ENCODE results near the gene GRIN2C.

Gene GRIN2C

GRCh38 chr17:74846621-74847020, 13.1 kb downstream of the GRIN2C start:
- Histone ChIP-seq H3K27me3 (ENCODE audit: control insufficient read depth in 1 of 2, insufficient read depth in 2 of 2, low read length in 2 of 2) (peaks cover 13 to 22% of the 10 kb centered on the region in 2 donors), H3K36me3 (ENCODE audit: control insufficient read depth in 1 of 2, insufficient read depth in 2 of 2, low read length in 2 of 2) (no peaks in the 10 kb centered on the region)

DNA sequence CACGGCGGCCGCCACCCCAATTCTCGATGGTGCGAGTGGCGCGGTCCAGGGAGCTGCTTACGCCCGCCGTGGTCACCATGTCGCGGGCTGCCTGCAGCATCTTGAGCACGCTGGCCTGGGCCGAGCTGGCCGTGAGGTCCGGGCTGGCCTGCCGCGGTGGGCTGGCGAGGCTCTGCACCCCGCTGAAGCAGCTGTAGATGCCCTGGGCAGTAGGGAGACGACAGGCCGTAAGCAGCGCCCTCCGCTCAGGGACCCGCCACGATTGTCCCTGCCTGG, 16.4 kb downstream of the GRIN2C start:
- H3K27ac ChIP-seq (ENCODE audit: low read depth, low read length): no peak overlapping the region
- H3K9me3 ChIP-seq (ENCODE audit: control insufficient read depth in 1 of 2, low read length in 2 of 2): no peaks in the 10 kb centered on the region
- peaks cover 0 to 3% of the 10 kb centered on the region in 2 donors for H3K36me3 ChIP-seq (ENCODE audit: control insufficient read depth in 1 of 2, insufficient read depth in 2 of 2, low read length in 2 of 2)
- H3K4me3 ChIP-seq (ENCODE audit: low read depth in 1 of 2, low read length in 2 of 2): no peak overlapping the region
- no peak overlapping the region for H3K9ac ChIP-seq (ENCODE audit: low read depth in 1 of 2, low read length in 2 of 2)
- peaks cover 0 to 6% of the 10 kb centered on the region in 2 donors for H3K27me3 ChIP-seq (ENCODE audit: control insufficient read depth in 1 of 2, insufficient read depth in 2 of 2, low read length in 2 of 2)
- H3K4me1 ChIP-seq (ENCODE audit: control insufficient read depth in 1 of 2, insufficient read depth in 2 of 2, low read length in 2 of 2): peaks cover 4 to 17% of the 10 kb centered on the region in 2 donors

More at GRCh38 chr17:74846621-74847020, 13.1 kb downstream of the GRIN2C start:
- Histone ChIP-seq H3K4me1 (ENCODE audit: control insufficient read depth in 1 of 2, insufficient read depth in 2 of 2, low read length in 2 of 2) (peaks cover 4 to 6% of the 10 kb centered on the region in 2 donors), H3K27ac (ENCODE audit: low read depth, low read length) (no peak overlapping the region), H3K9me3 (ENCODE audit: control insufficient read depth in 1 of 2, low read length in 2 of 2) (no peaks in the 10 kb centered on the region), H3K4me3 (ENCODE audit: low read depth in 1 of 2, low read length in 2 of 2) (no peak overlapping the region), H3K9ac (ENCODE audit: low read depth in 1 of 2, low read length in 2 of 2) (no peak overlapping the region)

GRCh38 chr17:74842599-74843351, 16.9 kb downstream of the GRIN2C start:
- H3K4me1 ChIP-seq (ENCODE audit: control insufficient read depth in 1 of 2, insufficient read depth in 2 of 2, low read length in 2 of 2): peaks cover 4 to 17% of the 10 kb centered on the region in 2 donors
- peak overlapping the region in 1 of 2 donors; percentile 18 for H3K9ac ChIP-seq (ENCODE audit: low read depth in 1 of 2, low read length in 2 of 2)
- H3K9me3 ChIP-seq (ENCODE audit: control insufficient read depth in 1 of 2, low read length in 2 of 2): no peaks in the 10 kb centered on the region
- H3K36me3 ChIP-seq (ENCODE audit: control insufficient read depth in 1 of 2, insufficient read depth in 2 of 2, low read length in 2 of 2): peaks cover 0 to 3% of the 10 kb centered on the region in 2 donors
- H3K27ac ChIP-seq (ENCODE audit: low read depth, low read length): no peak overlapping the region
- H3K4me3 ChIP-seq (ENCODE audit: low read depth in 1 of 2, low read length in 2 of 2): peak overlapping the region in 1 of 2 donors; percentile 40
- H3K27me3 ChIP-seq (ENCODE audit: control insufficient read depth in 1 of 2, insufficient read depth in 2 of 2, low read length in 2 of 2): peaks cover 0 to 6% of the 10 kb centered on the region in 2 donors

GRCh38 chr17:74842146-74842598, 17.5 kb downstream of the GRIN2C start:
- H3K4me1 ChIP-seq (ENCODE audit: control insufficient read depth in 1 of 2, insufficient read depth in 2 of 2, low read length in 2 of 2): peaks cover 4 to 17% of the 10 kb centered on the region in 2 donors
- H3K27me3 ChIP-seq (ENCODE audit: control insufficient read depth in 1 of 2, insufficient read depth in 2 of 2, low read length in 2 of 2): peaks cover 0 to 6% of the 10 kb centered on the region in 2 donors
- peaks cover 0 to 3% of the 10 kb centered on the region in 2 donors for H3K36me3 ChIP-seq (ENCODE audit: control insufficient read depth in 1 of 2, insufficient read depth in 2 of 2, low read length in 2 of 2)
- peak overlapping the region in 1 of 2 donors; percentile 40 for H3K4me3 ChIP-seq (ENCODE audit: low read depth in 1 of 2, low read length in 2 of 2)
- H3K9ac ChIP-seq (ENCODE audit: low read depth in 1 of 2, low read length in 2 of 2): no peak overlapping the region
- no peaks in the 10 kb centered on the region for H3K9me3 ChIP-seq (ENCODE audit: control insufficient read depth in 1 of 2, low read length in 2 of 2)
- H3K27ac ChIP-seq (ENCODE audit: low read depth, low read length): no peak overlapping the region

DNA sequence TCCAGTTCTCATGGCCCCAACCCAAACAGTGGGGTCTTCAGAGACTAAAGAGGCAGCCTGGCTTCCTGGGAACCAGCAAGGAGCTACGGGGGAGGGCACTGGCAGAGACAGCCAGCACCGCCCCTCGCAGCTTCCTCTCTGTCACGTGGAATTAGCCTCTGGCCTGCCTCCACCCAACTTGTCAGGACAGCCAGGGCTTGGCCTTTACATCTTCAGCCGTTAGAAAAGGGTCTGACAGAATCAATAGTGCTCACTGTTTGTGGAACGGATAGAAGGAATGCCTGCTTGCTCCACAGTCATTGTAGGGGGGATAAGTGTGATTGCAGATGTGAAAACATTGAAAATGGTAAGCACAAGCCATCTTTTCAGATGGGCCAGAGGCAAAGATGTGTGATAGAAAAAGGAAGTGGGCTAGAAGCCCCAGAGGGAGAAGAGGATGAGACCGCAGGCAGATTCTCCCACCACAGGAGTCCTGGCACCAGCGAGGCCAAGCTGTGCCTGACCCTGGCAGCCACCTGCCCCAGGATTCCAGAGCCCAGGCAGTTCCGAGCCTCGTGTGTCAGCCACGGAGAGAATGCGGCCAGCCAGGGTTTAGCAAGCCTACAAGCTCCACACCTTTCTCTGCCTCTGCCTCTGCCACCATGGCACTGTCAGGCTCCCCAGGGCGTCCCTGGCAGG, 18.6 kb downstream of the GRIN2C start:
- no peaks in the 10 kb centered on the region for H3K9me3 ChIP-seq (ENCODE audit: control insufficient read depth in 1 of 2, low read length in 2 of 2)
- H3K9ac ChIP-seq (ENCODE audit: low read depth in 1 of 2, low read length in 2 of 2): no peak overlapping the region
- peaks cover 4 to 17% of the 10 kb centered on the region in 2 donors for H3K4me1 ChIP-seq (ENCODE audit: control insufficient read depth in 1 of 2, insufficient read depth in 2 of 2, low read length in 2 of 2)
- no peak overlapping the region for H3K27ac ChIP-seq (ENCODE audit: low read depth, low read length)
- peaks cover 6 to 7% of the 10 kb centered on the region in 2 donors for H3K36me3 ChIP-seq (ENCODE audit: control insufficient read depth in 1 of 2, insufficient read depth in 2 of 2, low read length in 2 of 2)
- no peak overlapping the region for H3K4me3 ChIP-seq (ENCODE audit: low read depth in 1 of 2, low read length in 2 of 2)
- peaks cover 0 to 6% of the 10 kb centered on the region in 2 donors for H3K27me3 ChIP-seq (ENCODE audit: control insufficient read depth in 1 of 2, insufficient read depth in 2 of 2, low read length in 2 of 2)

DNA sequence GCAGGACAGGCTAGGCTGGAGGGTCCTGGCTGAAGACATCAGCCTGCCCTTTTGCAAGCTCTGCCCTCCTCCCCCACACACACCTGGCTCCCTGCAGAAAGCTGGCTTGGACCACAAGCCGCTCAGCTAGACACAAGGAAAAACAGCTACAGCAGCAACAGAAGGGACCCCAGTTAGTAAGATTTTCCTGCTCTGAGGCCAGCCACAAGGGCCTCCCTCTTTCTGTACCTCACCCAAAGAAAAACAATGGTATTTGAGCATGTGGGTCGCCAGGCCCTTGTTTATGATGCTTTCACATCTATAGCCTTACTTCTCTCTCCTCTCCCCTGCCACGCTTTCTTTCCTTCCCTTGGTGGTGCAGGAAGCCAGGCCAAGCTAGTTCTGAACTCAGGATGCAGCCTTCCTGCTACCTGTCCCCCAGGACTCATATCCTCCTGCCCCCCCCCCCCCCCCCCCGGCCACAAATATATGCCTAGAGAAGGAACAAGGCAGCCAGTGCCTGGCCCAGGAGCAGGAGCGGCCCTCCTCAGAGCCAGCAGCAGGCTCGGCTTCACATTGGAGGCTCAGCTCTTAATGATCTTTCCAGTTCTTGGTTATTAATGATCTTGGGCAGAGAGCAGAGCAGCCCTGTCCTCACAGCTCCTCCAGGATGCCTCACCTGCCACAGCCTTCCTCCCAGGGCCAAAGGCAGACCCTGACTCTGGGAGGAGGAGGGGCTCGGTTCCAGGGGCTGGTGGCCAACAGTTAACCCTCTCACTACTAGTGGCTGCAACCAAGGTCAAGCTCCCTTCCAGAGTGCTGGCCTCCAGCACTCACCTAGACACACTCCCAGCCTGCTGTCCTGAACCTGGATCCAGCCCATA, 19.5 kb downstream of the GRIN2C start:
- H3K27ac ChIP-seq (ENCODE audit: low read depth, low read length): no peak overlapping the region
- no peak overlapping the region for H3K4me3 ChIP-seq (ENCODE audit: low read depth in 1 of 2, low read length in 2 of 2)
- peaks cover 7 to 12% of the 10 kb centered on the region in 2 donors for H3K36me3 ChIP-seq (ENCODE audit: control insufficient read depth in 1 of 2, insufficient read depth in 2 of 2, low read length in 2 of 2)
- H3K27me3 ChIP-seq (ENCODE audit: control insufficient read depth in 1 of 2, insufficient read depth in 2 of 2, low read length in 2 of 2): peaks cover 0 to 6% of the 10 kb centered on the region in 2 donors
- no peak overlapping the region for H3K9ac ChIP-seq (ENCODE audit: low read depth in 1 of 2, low read length in 2 of 2)
- peaks cover 4 to 17% of the 10 kb centered on the region in 2 donors for H3K4me1 ChIP-seq (ENCODE audit: control insufficient read depth in 1 of 2, insufficient read depth in 2 of 2, low read length in 2 of 2)
- no peaks in the 10 kb centered on the region for H3K9me3 ChIP-seq (ENCODE audit: control insufficient read depth in 1 of 2, low read length in 2 of 2)

DNA sequence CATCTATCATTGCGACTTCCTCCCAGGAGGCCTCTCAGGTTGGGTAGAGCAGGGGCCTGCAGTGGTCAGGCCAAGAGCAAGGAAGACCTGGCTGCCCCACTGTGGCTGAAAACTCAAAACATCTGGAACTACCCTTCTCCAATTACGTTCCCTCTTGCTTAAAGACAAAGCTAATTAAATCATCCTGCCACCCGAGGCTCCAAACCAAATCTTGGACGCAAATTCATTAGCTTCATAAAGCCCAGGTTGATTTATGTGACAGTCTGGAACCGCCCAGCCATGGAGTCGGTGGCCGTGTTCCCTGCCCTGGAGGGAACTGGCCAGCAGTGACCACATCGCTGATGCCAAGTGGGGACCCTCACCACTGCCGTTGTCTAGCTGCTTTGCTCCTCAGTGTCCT, 21.4 kb downstream of the GRIN2C start:
- H3K27ac ChIP-seq (ENCODE audit: low read depth, low read length): no peak overlapping the region
- peaks cover 7 to 12% of the 10 kb centered on the region in 2 donors for H3K36me3 ChIP-seq (ENCODE audit: control insufficient read depth in 1 of 2, insufficient read depth in 2 of 2, low read length in 2 of 2)
- H3K9ac ChIP-seq (ENCODE audit: low read depth in 1 of 2, low read length in 2 of 2): no peak overlapping the region
- H3K27me3 ChIP-seq (ENCODE audit: control insufficient read depth in 1 of 2, insufficient read depth in 2 of 2, low read length in 2 of 2): peaks cover 0 to 6% of the 10 kb centered on the region in 2 donors
- peaks cover 4 to 17% of the 10 kb centered on the region in 2 donors for H3K4me1 ChIP-seq (ENCODE audit: control insufficient read depth in 1 of 2, insufficient read depth in 2 of 2, low read length in 2 of 2)
- H3K4me3 ChIP-seq (ENCODE audit: low read depth in 1 of 2, low read length in 2 of 2): no peak overlapping the region
- H3K9me3 ChIP-seq (ENCODE audit: control insufficient read depth in 1 of 2, low read length in 2 of 2): no peaks in the 10 kb centered on the region

- no peak overlapping the region for H3K9ac ChIP-seq (ENCODE audit: low read depth in 1 of 2, low read length in 2 of 2)
- no peaks in the 10 kb centered on the region for H3K9me3 ChIP-seq (ENCODE audit: control insufficient read depth in 1 of 2, low read length in 2 of 2)
- H3K4me3 ChIP-seq (ENCODE audit: low read depth in 1 of 2, low read length in 2 of 2): no peak overlapping the region
- H3K27ac ChIP-seq (ENCODE audit: low read depth, low read length): no peak overlapping the region
- H3K4me1 ChIP-seq (ENCODE audit: control insufficient read depth in 1 of 2, insufficient read depth in 2 of 2, low read length in 2 of 2): peaks cover 5 to 20% of the 10 kb centered on the region in 2 donors
- H3K36me3 ChIP-seq (ENCODE audit: control insufficient read depth in 1 of 2, insufficient read depth in 2 of 2, low read length in 2 of 2): peaks cover 7 to 12% of the 10 kb centered on the region in 2 donors
- H3K27me3 ChIP-seq (ENCODE audit: control insufficient read depth in 1 of 2, insufficient read depth in 2 of 2, low read length in 2 of 2): no peaks in the 10 kb centered on the region
Observed at GRCh38 chr17:74836691-74837467, 22.8 kb downstream of the GRIN2C start.

GRCh38 chr17:74836191-74836590, 23.5 kb downstream of the GRIN2C start:
- H3K4me3 ChIP-seq (ENCODE audit: low read depth in 1 of 2, low read length in 2 of 2): no peak overlapping the region
- H3K4me1 ChIP-seq (ENCODE audit: control insufficient read depth in 1 of 2, insufficient read depth in 2 of 2, low read length in 2 of 2): peaks cover 10 to 14% of the 10 kb centered on the region in 2 donors
- no peak overlapping the region for H3K27ac ChIP-seq (ENCODE audit: low read depth, low read length)
- no peak overlapping the region for H3K9ac ChIP-seq (ENCODE audit: low read depth in 1 of 2, low read length in 2 of 2)
- H3K27me3 ChIP-seq (ENCODE audit: control insufficient read depth in 1 of 2, insufficient read depth in 2 of 2, low read length in 2 of 2): no peaks in the 10 kb centered on the region
- H3K9me3 ChIP-seq (ENCODE audit: control insufficient read depth in 1 of 2, low read length in 2 of 2): no peaks in the 10 kb centered on the region
- peaks cover 7 to 12% of the 10 kb centered on the region in 2 donors for H3K36me3 ChIP-seq (ENCODE audit: control insufficient read depth in 1 of 2, insufficient read depth in 2 of 2, low read length in 2 of 2)
